Measurements from ENCODE around the gene KIF17.

Gene KIF17

DNA sequence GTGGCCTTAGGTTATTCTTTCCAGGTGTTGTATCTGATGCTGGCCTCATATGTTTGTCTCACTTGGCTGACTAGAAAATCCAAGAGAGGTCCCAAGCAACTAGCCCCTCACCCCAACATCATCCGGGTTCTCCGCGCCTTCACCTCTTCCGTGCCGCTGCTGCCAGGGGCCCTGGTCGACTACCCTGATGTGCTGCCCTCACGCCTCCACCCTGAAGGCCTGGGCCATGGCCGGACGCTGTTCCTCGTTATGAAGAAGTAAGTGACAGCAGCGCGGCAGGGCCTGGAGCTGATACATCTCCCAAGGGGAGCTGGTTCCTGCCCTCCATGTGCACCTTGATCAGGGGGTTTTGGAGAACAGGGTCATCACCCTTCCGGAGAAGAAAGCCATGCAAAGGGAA is 73.4 kb downstream of the KIF17 start:
- DNase-seq: no peak
- no peaks in the 10 kb centered on the region for H3K9me3 Mint-ChIP-seq
- no peak overlapping the region for H3K27ac Mint-ChIP-seq
- H3K36me3 Mint-ChIP-seq (ENCODE audit: low read depth): peaks cover 12% of the 10 kb centered on the region
- TF ChIP-seq, protein P1, sequence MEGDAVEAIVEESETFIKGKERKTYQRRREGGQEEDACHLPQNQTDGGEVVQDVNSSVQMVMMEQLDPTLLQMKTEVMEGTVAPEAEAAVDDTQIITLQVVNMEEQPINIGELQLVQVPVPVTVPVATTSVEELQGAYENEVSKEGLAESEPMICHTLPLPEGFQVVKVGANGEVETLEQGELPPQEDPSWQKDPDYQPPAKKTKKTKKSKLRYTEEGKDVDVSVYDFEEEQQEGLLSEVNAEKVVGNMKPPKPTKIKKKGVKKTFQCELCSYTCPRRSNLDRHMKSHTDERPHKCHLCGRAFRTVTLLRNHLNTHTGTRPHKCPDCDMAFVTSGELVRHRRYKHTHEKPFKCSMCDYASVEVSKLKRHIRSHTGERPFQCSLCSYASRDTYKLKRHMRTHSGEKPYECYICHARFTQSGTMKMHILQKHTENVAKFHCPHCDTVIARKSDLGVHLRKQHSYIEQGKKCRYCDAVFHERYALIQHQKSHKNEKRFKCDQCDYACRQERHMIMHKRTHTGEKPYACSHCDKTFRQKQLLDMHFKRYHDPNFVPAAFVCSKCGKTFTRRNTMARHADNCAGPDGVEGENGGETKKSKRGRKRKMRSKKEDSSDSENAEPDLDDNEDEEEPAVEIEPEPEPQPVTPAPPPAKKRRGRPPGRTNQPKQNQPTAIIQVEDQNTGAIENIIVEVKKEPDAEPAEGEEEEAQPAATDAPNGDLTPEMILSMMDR (IDR thresholded peaks at IDR 0.05): no peak
- peaks cover 3% of the 10 kb centered on the region for H3K27me3 Mint-ChIP-seq (ENCODE audit: low read depth, poor library complexity)
- H3K4me1 Mint-ChIP-seq: no peaks in the 10 kb centered on the region
- H3K4me3 Mint-ChIP-seq: no peak overlapping the region

DNA sequence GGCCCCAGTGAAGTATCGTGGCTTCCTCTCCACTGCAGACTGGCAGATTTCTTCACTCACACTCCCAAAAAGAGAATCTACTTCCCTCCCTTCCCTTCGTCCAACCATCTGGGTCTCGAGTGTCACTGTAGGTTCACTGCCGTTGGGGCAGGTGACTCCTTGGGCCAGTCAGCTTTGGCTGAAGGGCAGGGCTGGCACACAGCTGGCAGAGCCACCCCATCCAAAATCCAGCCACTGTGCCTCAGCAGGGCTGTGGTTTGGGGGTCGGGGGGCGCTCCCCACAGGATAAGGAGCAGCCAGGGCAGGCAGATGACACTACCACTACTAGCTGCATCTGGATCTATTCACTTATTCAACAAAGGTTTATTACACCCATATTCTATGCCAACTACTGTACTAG is 74.7 kb downstream of the KIF17 start:
- no peak overlapping the region for H3K4me3 Mint-ChIP-seq

DNA sequence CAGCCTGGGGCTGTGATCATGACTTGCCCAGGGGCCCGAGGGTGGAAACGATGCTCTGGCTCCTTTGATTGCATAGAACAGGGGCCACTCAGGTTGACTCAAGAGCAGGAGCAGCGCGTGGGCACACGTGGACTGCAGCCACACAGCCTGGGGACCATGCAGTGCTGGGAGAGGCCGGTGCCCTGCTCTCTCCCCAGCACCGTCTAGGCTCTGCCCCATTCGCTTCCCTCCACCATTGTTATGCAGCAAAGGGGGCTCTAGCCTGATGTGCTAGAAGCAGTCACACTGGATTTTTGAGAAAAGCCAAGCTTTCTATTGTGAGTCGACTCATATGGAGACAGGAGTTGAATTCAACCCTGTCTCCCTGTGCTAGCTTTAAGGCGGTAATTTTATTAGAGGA is 75.8 kb downstream of the KIF17 start:
- Mint-ChIP-seq H3K4me1 (no peaks in the 10 kb centered on the region), H3K27me3 (ENCODE audit: low read depth, poor library complexity) (peaks cover 4% of the 10 kb centered on the region), H3K27ac (no peak overlapping the region), H3K9me3 (no peaks in the 10 kb centered on the region), H3K4me3 (no peak overlapping the region), H3K36me3 (ENCODE audit: low read depth) (peaks cover 7% of the 10 kb centered on the region)
- TF ChIP-seq, protein P1 (IDR thresholded peaks at IDR 0.05): no peak
- no peak for DNase-seq

More for the DNA sequence above, 74.7 kb downstream of the KIF17 start:
- H3K36me3 Mint-ChIP-seq (ENCODE audit: low read depth): peaks cover 7% of the 10 kb centered on the region
- H3K27me3 Mint-ChIP-seq (ENCODE audit: low read depth, poor library complexity): peaks cover 3% of the 10 kb centered on the region
- no peaks in the 10 kb centered on the region for H3K4me1 Mint-ChIP-seq
- no peak overlapping the region for H3K27ac Mint-ChIP-seq
- TF ChIP-seq, protein P1 (IDR thresholded peaks at IDR 0.05): no peak
- no peak for DNase-seq
- no peaks in the 10 kb centered on the region for H3K9me3 Mint-ChIP-seq

DNA sequence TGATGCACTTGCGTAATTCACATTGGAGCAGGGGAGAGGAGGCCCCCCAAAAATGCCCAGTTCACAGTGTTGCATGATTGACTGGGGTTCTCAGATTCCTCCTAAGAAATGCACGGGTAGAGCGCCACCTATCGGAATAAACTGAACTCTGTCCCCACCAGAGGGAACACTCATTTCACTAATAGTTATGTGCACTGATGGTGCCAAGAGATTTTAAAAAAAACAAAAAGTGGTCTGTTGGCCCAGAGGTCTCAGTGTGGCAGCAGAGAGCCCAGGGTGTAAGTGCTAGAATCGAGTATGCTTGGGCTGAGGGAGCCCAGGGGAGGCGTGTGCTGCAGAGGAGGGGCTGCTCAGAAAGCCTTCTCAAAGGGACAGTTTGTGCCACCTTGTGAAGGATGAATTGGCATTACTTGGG is 77.6 kb downstream of the KIF17 start:
- peak; percentile 61 for DNase-seq
- TF ChIP-seq, protein P1 (IDR thresholded peaks at IDR 0.05): peak; percentile 88
- Mint-ChIP-seq H3K36me3 (ENCODE audit: low read depth) (peaks cover 7% of the 10 kb centered on the region), H3K9me3 (no peaks in the 10 kb centered on the region), H3K4me3 (no peak overlapping the region), H3K4me1 (no peaks in the 10 kb centered on the region), H3K27ac (no peak overlapping the region), H3K27me3 (ENCODE audit: low read depth, poor library complexity) (peaks cover 11% of the 10 kb centered on the region)

DNA sequence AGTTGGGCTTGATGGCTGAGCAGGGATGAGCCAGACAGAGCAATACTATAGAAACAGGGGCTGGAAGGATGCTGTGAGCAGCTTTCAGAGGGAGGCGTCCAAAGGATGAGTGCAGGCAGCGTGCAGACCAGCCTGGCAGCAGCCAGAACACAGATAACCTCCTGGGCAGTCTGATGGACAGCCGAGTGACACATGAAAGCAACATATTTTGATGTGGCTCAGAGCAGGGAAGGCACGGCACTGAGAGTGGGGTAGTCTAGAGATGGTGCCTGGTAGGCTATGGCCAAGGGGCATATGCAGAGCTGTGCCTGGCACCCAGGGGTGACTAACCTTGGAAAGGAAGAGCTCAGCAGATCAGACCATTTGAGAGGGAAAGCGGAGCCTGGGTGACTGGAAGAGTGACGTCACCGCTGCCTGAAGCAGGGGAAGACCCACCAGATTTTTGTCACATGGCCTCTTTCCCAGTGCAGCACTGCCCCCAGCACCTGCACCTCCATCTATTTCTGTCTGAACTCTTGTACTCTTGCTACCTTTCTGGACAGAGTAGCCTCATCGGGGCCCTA is 80.9 kb downstream of the KIF17 start:
- Mint-ChIP-seq H3K4me1 (peaks cover 11% of the 10 kb centered on the region), H3K27me3 (ENCODE audit: low read depth, poor library complexity) (peaks cover 8% of the 10 kb centered on the region), H3K27ac (no peak overlapping the region), H3K9me3 (no peaks in the 10 kb centered on the region), H3K36me3 (ENCODE audit: low read depth) (peaks cover 7% of the 10 kb centered on the region), H3K4me3 (no peak overlapping the region)
- no peak for DNase-seq
- TF ChIP-seq, protein P1 (IDR thresholded peaks at IDR 0.05): no peak

DNA sequence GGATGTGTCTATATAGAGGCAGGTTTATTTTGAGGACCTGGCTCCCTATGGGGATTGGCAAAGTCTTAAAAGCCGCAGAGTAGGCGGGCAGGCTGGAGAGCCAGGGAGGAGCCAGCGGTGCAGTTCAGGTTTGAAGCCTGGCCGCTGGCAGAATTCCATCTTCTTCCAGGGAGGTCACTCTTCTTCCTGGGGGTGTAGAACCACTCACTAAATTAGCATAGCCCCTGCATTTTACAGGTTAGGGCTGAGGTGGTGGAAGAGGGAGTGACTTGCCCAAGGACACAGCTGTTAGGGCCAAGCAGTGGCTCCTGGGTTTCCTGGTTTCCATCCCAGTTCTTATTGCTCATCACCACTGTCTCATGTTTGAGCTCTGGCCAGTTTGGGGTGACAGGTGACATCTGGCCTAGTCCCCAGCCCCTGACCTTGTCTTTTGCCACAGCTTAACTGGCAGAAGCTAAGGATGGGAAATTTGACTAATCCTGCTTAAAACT is 83.2 kb downstream of the KIF17 start:
- Mint-ChIP-seq H3K27me3 (ENCODE audit: low read depth, poor library complexity) (peaks cover 8% of the 10 kb centered on the region), H3K36me3 (ENCODE audit: low read depth) (peaks cover 7% of the 10 kb centered on the region), H3K27ac (no peak overlapping the region), H3K9me3 (no peaks in the 10 kb centered on the region), H3K4me1 (peaks cover 11% of the 10 kb centered on the region), H3K4me3 (peak overlapping the region; percentile 91)
- TF ChIP-seq, protein P1 (IDR thresholded peaks at IDR 0.05): no peak
- peak; percentile 32 for DNase-seq
